ENCODE data around the gene NOP14.

GRCh38 chr4:2963966-2964471 lies 813 bp upstream of the NOP14 start:
- TF ChIP-seq FOXM1 (IDR thresholded peaks at IDR 0.05; ENCODE audit: borderline replicate concordance) (no peak), NFRKB (IDR thresholded peaks at IDR 0.05) (no peak), LEF1 (IDR thresholded peaks at IDR 0.05; ENCODE audit: borderline replicate concordance) (no peak), PKNOX1 (IDR thresholded peaks at IDR 0.05) (no peak), SP1 (IDR thresholded peaks at IDR 0.05) (no peak), TARDBP (IDR thresholded peaks at IDR 0.05) (no peak), SUZ12 (IDR thresholded peaks at IDR 0.05) (no peak), FOXA1 (IDR thresholded peaks at IDR 0.05) (no peak)
